HG02642 (cell line): Measurements from ENCODE around the gene KLHL41.
"Not testable (repeated sequence)": the region's sequence is repeated elsewhere in the genome, so short reads cannot be mapped to it uniquely, and the experiment has no call there.

Source experiments
- ATAC-seq: cut with Tn5 transposase; IDR thresholded peaks from one replicate; pipeline ENCODE4 v1.9.1; 2021; ENCODE audit warnings: mild to moderate bottlenecking; ENCODE audit not compliant: unreplicated experiment, poor library complexity

Gene KLHL41

GRCh38 chr2:169570752-169571151 lies 61.2 kb downstream of the KLHL41 start:
- not testable (repeated sequence) for ATAC-seq

GRCh38 chr2:169571571-169571970 lies 62.1 kb downstream of the KLHL41 start:
- no peak for ATAC-seq

GRCh38 chr2:169572189-169572588 lies 62.7 kb downstream of the KLHL41 start:
- ATAC-seq = no peak

- ATAC-seq = no peak
Measured at GRCh38 chr2:169572821-169573159, 63.3 kb downstream of the KLHL41 start.

GRCh38 chr2:169573160-169573973 lies 63.9 kb downstream of the KLHL41 start, which contains the start of gene FASTKD1:
FASTKD1 (minus strand) TSS chr2:169573865; CDS start chr2:169572029, 1,836 bp downstream.
- ATAC-seq = peak; percentile 99

- no peak for ATAC-seq
Measured at GRCh38 chr2:169573974-169574299, 64.4 kb downstream of the KLHL41 start.

GRCh38 chr2:169574539-169574938 lies 65.0 kb downstream of the KLHL41 start:
- ATAC-seq = not testable (repeated sequence)

GRCh38 chr2:169575264-169575663 lies 65.8 kb downstream of the KLHL41 start:
- ATAC-seq = not testable (repeated sequence)
